GM23338 (cell line): ENCODE measurements around the gene ADAT3. TPM values are rescaled to one million over a fixed set of nuclear protein-coding genes. Genes with fewer than 3 reads are reported as not detected.
A peak's percentile ranks its signal among the peaks of the same experiment; 100 is the strongest.

Experiments used
- ATAC-seq: fragments of 200-7000 bp; cut with Tn5 transposase; 3 replicates; pipeline ENCODE4 v1.9.1; 2020
- DNase-seq: peaks from one replicate; pipeline ENCODE4 v3.0.0-alpha.2; 2015; ENCODE audit warnings: low spot score
- H2AFZ ChIP-seq: fragments of 200-600 bp; sonication (generic); 2 replicates; pipeline ENCODE4 v1.8.0; 2016; ENCODE audit warnings: antibody characterized with exemption, mild to moderate bottlenecking, moderate library complexity
- H3F3A ChIP-seq: fragments of 200-600 bp; sonication (generic); replicated peaks from 2 replicates; pipeline ENCODE4 v1.8.0; 2017; ENCODE audit warnings: antibody characterized with exemption, mixed run types, low read depth
- H3K27ac ChIP-seq: fragments of 200-600 bp; sonication (generic); 2 replicates; pipeline ENCODE4 v1.6.1; 2016; ENCODE audit warnings: low read depth
- H3K27me3 ChIP-seq: fragments of 200-600 bp; sonication (generic); 2 replicates; pipeline ENCODE4 v1.8.0; 2016; ENCODE audit warnings: mild to moderate bottlenecking, mixed run types, moderate library complexity; ENCODE audit not compliant: insufficient read depth
- H3K36me3 ChIP-seq: fragments of 200-600 bp; sonication (generic); 2 replicates; pipeline ENCODE4 v1.8.0; 2016; ENCODE audit warnings: mild to moderate bottlenecking; ENCODE audit not compliant: insufficient read depth
- H3K4me1 ChIP-seq: fragments of 200-600 bp; sonication (generic); 2 replicates; pipeline ENCODE4 v1.8.0; 2016; ENCODE audit warnings: mild to moderate bottlenecking, moderate library complexity; ENCODE audit not compliant: insufficient read depth
- H3K4me2 ChIP-seq: fragments of 200-600 bp; sonication (generic); 2 replicates; pipeline ENCODE4 v1.7.1; 2017; ENCODE audit warnings: mixed run types
- H3K4me3 ChIP-seq: fragments of 200-600 bp; sonication (generic); 2 replicates; pipeline ENCODE4 v1.6.1; 2016; ENCODE audit warnings: mixed run types
- H3K79me2 ChIP-seq: fragments of 200-600 bp; sonication (generic); replicated peaks from 2 replicates; pipeline ENCODE4 v1.8.0; 2017; ENCODE audit warnings: mild to moderate bottlenecking; ENCODE audit not compliant: insufficient read depth
- H3K9me2 ChIP-seq: fragments of 200-600 bp; sonication (generic); 2 replicates; pipeline ENCODE4 v1.8.0; 2017; ENCODE audit not compliant: insufficient read depth
- H4K20me1 ChIP-seq: fragments of 200-600 bp; sonication (generic); replicated peaks from 2 replicates; pipeline ENCODE4 v1.8.0; 2017; ENCODE audit warnings: mild to moderate bottlenecking; ENCODE audit not compliant: insufficient read depth
- H3K27ac Mint-ChIP-seq: 2 replicates; pipeline ENCODE4 v1.8.0; 2020; ENCODE audit warnings: inconsistent platforms, mild to moderate bottlenecking, moderate library complexity, mixed read lengths
- H3K27me3 Mint-ChIP-seq: 3 replicates; pipeline ENCODE4 v1.8.0; 2022; ENCODE audit warnings: low read depth, mild to moderate bottlenecking, moderate library complexity, mixed read lengths, inconsistent platforms; ENCODE audit not compliant: insufficient read depth, poor library complexity
- H3K36me3 Mint-ChIP-seq: 3 replicates; pipeline ENCODE4 v1.8.0; 2021; ENCODE audit warnings: low read depth, mild to moderate bottlenecking, inconsistent platforms, moderate library complexity, mixed read lengths
- H3K4me1 Mint-ChIP-seq: 3 replicates; pipeline ENCODE4 v1.8.0; 2020; ENCODE audit warnings: mild to moderate bottlenecking, inconsistent platforms, mixed read lengths
- H3K4me3 Mint-ChIP-seq: 3 replicates; pipeline ENCODE4 v1.8.0; 2021; ENCODE audit warnings: moderate library complexity, mild to moderate bottlenecking, inconsistent platforms, mixed read lengths
- H3K9me3 Mint-ChIP-seq: 3 replicates; pipeline ENCODE4 v1.8.0; 2020; ENCODE audit warnings: moderate library complexity, mild to moderate bottlenecking, inconsistent platforms, mixed read lengths
- CREB1 ChIP-seq: fragments of 250-450 bp; sonication (Bioruptor Pico); IDR thresholded peaks from 2 replicates; pipeline ENCODE4 v1.5.0; 2020; ENCODE audit warnings: low read depth, mild to moderate bottlenecking, moderate library complexity
- EZH2 ChIP-seq: fragments of 200-600 bp; sonication (generic); IDR thresholded peaks from one replicate; pipeline ENCODE4 v1.8.0; 2017; ENCODE audit warnings: antibody characterized with exemption, mild to moderate bottlenecking, low read depth; ENCODE audit not compliant: unreplicated experiment
- JUNB ChIP-seq: IDR thresholded peaks from one replicate; pipeline ENCODE4 v1.6.1; 2016; ENCODE audit warnings: antibody characterized with exemption; ENCODE audit not compliant: unreplicated experiment
- POLR2AphosphoS5 ChIP-seq: IDR thresholded peaks from 2 replicates; pipeline ENCODE4 v1.6.1; 2016; ENCODE audit warnings: antibody characterized with exemption, low read depth
- REST ChIP-seq: IDR thresholded peaks from one replicate; pipeline ENCODE4 v1.6.1; 2018; ENCODE audit warnings: antibody characterized with exemption; ENCODE audit not compliant: unreplicated experiment
- STAT1 ChIP-seq: IDR thresholded peaks from one replicate; pipeline ENCODE4 v1.6.1; 2016; ENCODE audit warnings: antibody characterized with exemption; ENCODE audit not compliant: unreplicated experiment
- ZNF114 ChIP-seq: fragments of 250-450 bp; sonication (Bioruptor Pico); IDR thresholded peaks from 2 replicates; pipeline ENCODE4 v1.5.0; 2020; ENCODE audit warnings: mild to moderate bottlenecking, moderate library complexity
- polyA plus RNA-seq: library from polyadenylated mRNA; unstranded; fragments of >200 nt; fragmentation: Nextera tagmentation; extraction: Ambion mirVana; gene quantifications from 2 replicates; pipeline ENCODE4 v1.2.1, GENCODE V29; 2016
- total RNA-seq: library from RNA; depleted of rRNA; stranded (reverse); fragments of >200 nt; shearing (Covaris generic); gene quantifications from 2 replicates; pipeline ENCODE4 v1.2.3, GENCODE V29; 2014

ADAT3 gene
- total and polyA plus RNA-seq, 2 experiments from 2014 or later, result 7.9 to 12.4 TPM

GRCh38 chr19:1856698-1857603, 48.2 kb upstream of the ADAT3 start:
- H3K4me1 ChIP-seq, result peaks cover 67% of the 10 kb centered on the region
- ATAC-seq (peak; percentile 14), DNase-seq (peak; percentile 87)
- H3K36me3 ChIP-seq, result no peaks in the 10 kb centered on the region
- 0 out of 2 replicates have a peak overlapping the region, but pooled peaks have one; percentile 45 for H3K27ac ChIP-seq
- peaks cover 11% of the 10 kb centered on the region for H3K27me3 ChIP-seq
- peaks cover 21% of the 10 kb centered on the region; the same call in 1 of the 2 replicates for H4K20me1 ChIP-seq
- H3K4me3 ChIP-seq, result peak overlapping the region; percentile 74
- TF ChIP-seq POLR2AphosphoS5 (peak; percentile 66), REST (no peak), STAT1 (no peak), EZH2 (no peak)
- peak overlapping the region; percentile 98 for H3K4me2 ChIP-seq
- Mint-ChIP-seq H3K4me3 (peak overlapping the region; percentile 64), H3K4me1 (peaks cover 57% of the 10 kb centered on the region), H3K27me3 (peaks cover 20% of the 10 kb centered on the region), H3K36me3 (peaks cover 5% of the 10 kb centered on the region; the same call in 2 of the 3 replicates), H3K27ac (no peak overlapping the region), H3K9me3 (no peaks in the 10 kb centered on the region)
- no peak overlapping the region for H2AFZ ChIP-seq
- H3F3A ChIP-seq, result peaks cover 14% of the 10 kb centered on the region; the same call in 1 of the 2 replicates
- H3K79me2 ChIP-seq, result peaks cover 50% of the 10 kb centered on the region
- H3K9me2 ChIP-seq, result no peaks in the 10 kb centered on the region

DNA sequence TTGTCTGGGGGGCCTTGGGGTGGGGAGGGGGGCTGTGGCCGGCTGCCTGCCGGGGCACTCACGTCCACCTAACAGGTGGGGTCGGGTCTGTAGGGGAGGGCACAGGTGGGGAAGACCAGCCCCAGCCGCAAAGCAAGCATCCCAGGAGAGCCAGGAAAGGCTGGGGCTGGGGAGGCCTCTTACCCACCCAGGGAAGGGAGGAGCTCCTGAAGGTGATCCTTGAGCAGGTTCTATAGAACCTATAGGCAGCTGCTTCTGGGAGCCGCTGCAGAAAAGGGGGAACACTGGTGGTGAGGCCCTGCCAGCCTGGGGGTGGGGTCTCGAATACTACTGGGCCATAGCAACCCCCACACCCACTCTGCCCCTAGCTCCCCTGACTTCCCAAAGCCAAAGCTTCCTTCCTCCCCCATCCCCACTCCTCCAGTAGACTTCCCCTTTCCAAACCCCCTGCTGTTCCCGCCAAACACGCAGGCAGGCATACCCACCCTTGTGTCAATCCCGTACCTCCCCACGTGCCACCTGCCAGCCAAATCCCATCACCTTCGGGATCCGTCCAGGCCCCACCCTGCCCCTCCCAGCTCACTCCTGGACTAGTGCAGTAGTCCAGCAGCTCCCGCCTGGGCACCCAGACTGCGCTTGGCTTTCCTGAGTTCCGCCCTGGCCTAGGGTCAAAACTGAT, 47.4 kb upstream of the ADAT3 start:
- H3K79me2 ChIP-seq, result peaks cover 57% of the 10 kb centered on the region
- peaks cover 21% of the 10 kb centered on the region; the same call in 1 of the 2 replicates for H4K20me1 ChIP-seq
- Mint-ChIP-seq H3K9me3 (no peaks in the 10 kb centered on the region), H3K4me3 (peak overlapping the region; percentile 64; the same call in 2 of the 3 replicates), H3K27me3 (peaks cover 26% of the 10 kb centered on the region), H3K36me3 (peaks cover 5% of the 10 kb centered on the region; the same call in 2 of the 3 replicates), H3K27ac (no peak overlapping the region), H3K4me1 (peaks cover 53% of the 10 kb centered on the region)
- H3K4me3 ChIP-seq, result peak overlapping the region; percentile 74
- no peaks in the 10 kb centered on the region for H3K36me3 ChIP-seq
- no peak overlapping the region for H2AFZ ChIP-seq
- no peaks in the 10 kb centered on the region for H3K9me2 ChIP-seq
- no peak for ATAC-seq
- peak overlapping the region; percentile 98 for H3K4me2 ChIP-seq
- peaks cover 67% of the 10 kb centered on the region for H3K4me1 ChIP-seq
- H3F3A ChIP-seq, result peaks cover 13% of the 10 kb centered on the region; the same call in 1 of the 2 replicates
- H3K27ac ChIP-seq, result 0 out of 2 replicates have a peak overlapping the region, but pooled peaks have one; percentile 45
- no peak for DNase-seq
- H3K27me3 ChIP-seq, result peaks cover 16% of the 10 kb centered on the region
- no peak for TF ChIP-seq ZNF114 (CRISPR knock-in tag)
- TF ChIP-seq CREB1 (CRISPR knock-in tag), result no peak
- no peak for TF ChIP-seq REST
- no peak for TF ChIP-seq EZH2
- no peak for TF ChIP-seq JUNB
